ENCODE results near the gene OR51B2.
"Not testable (repeated sequence)": the region's sequence is repeated elsewhere in the genome, so short reads cannot be mapped to it uniquely, and the experiment has no call there.

The OR51B2 gene, protein sequence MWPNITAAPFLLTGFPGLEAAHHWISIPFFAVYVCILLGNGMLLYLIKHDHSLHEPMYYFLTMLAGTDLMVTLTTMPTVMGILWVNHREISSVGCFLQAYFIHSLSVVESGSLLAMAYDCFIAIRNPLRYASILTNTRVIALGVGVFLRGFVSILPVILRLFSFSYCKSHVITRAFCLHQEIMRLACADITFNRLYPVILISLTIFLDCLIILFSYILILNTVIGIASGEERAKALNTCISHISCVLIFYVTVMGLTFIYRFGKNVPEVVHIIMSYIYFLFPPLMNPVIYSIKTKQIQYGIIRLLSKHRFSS

GRCh38 chr11:5324197-5324596 is at the start of gene OR51B2:
Gene OR51B2 (minus strand): TSS chr11:5324297. CDS start chr11:5324297, 0 bp downstream.
- TF ChIP-seq ZNF274 (IDR thresholded peaks at IDR 0.05; ENCODE audit: low read depth, low read length) = no peak
- H3K4me3 ChIP-seq (ENCODE audit: low read length) = no peak within 1 kb of the TSS

- no peak overlapping the region for H3K4me3 ChIP-seq (ENCODE audit: low read length)
- TF ChIP-seq ZNF274 (IDR thresholded peaks at IDR 0.05; ENCODE audit: low read depth, low read length) = no peak
Observed at GRCh38 chr11:5369789-5370188, 45.7 kb upstream of the OR51B2 start.

GRCh38 chr11:5368502-5369043 is 44.5 kb upstream of the OR51B2 start:
- TF ChIP-seq ZNF274 (IDR thresholded peaks at IDR 0.05; ENCODE audit: low read depth, low read length) = no peak
- H3K4me3 ChIP-seq (ENCODE audit: low read length) = no peak overlapping the region

GRCh38 chr11:5367448-5368074 is 43.5 kb upstream of the OR51B2 start:
- H3K4me3 ChIP-seq (ENCODE audit: low read length) = no peak overlapping the region
- no peak for TF ChIP-seq ZNF274 (IDR thresholded peaks at IDR 0.05; ENCODE audit: low read depth, low read length)

GRCh38 chr11:5366856-5367255 is 42.8 kb upstream of the OR51B2 start:
- no peak overlapping the region for H3K4me3 ChIP-seq (ENCODE audit: low read length)
- no peak for TF ChIP-seq ZNF274 (IDR thresholded peaks at IDR 0.05; ENCODE audit: low read depth, low read length)

- not testable (repeated sequence) for H3K4me3 ChIP-seq (ENCODE audit: low read length)
Observed at GRCh38 chr11:5366365-5366764, 42.3 kb upstream of the OR51B2 start.

- no peak for TF ChIP-seq ZNF274 (IDR thresholded peaks at IDR 0.05; ENCODE audit: low read depth, low read length)
- H3K4me3 ChIP-seq (ENCODE audit: low read length) = no peak overlapping the region
Observed at GRCh38 chr11:5364214-5364613, 40.1 kb upstream of the OR51B2 start.

DNA sequence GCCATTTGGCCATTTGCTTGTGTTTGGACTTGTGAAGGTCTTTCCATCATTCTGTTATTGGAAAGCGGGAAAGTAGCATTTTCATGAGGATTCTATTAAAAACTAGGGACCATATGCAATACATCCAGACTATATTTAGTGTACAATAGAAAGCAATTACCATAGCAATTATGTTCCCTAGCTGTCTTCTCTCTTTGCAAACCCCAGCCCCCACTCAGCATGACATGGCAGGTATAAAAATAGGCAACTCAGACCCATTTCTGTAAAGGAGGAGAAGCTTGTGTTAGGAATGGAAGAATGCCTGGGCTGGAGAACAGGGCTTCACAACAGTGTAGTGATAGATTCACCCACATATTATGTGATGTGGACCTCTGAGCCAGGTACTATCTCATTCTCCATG is 39.6 kb upstream of the OR51B2 start:
- TF ChIP-seq ZNF274 (IDR thresholded peaks at IDR 0.05; ENCODE audit: low read depth, low read length) = no peak
- no peak overlapping the region for H3K4me3 ChIP-seq (ENCODE audit: low read length)

GRCh38 chr11:5362017-5362625 is 38.0 kb upstream of the OR51B2 start:
- no peak for TF ChIP-seq ZNF274 (IDR thresholded peaks at IDR 0.05; ENCODE audit: low read depth, low read length)
- H3K4me3 ChIP-seq (ENCODE audit: low read length) = no peak overlapping the region

GRCh38 chr11:5356031-5356430 is 31.9 kb upstream of the OR51B2 start:
- not testable (repeated sequence) for H3K4me3 ChIP-seq (ENCODE audit: low read length)

GRCh38 chr11:5351208-5351607 is 27.1 kb upstream of the OR51B2 start, which contains the start of gene OR51B6:
Gene OR51B6 (plus strand): TSS chr11:5351508. CDS start chr11:5351508, 0 bp downstream.
- no peak within 1 kb of the TSS for H3K4me3 ChIP-seq (ENCODE audit: low read length)
- TF ChIP-seq ZNF274 (IDR thresholded peaks at IDR 0.05; ENCODE audit: low read depth, low read length) = no peak

GRCh38 chr11:5349550-5349949 is 25.5 kb upstream of the OR51B2 start:
- no peak overlapping the region for H3K4me3 ChIP-seq (ENCODE audit: low read length)
- no peak for TF ChIP-seq ZNF274 (IDR thresholded peaks at IDR 0.05; ENCODE audit: low read depth, low read length)

GRCh38 chr11:5348551-5349194 is 24.6 kb upstream of the OR51B2 start:
- TF ChIP-seq ZNF274 (IDR thresholded peaks at IDR 0.05; ENCODE audit: low read depth, low read length) = no peak
- no peak overlapping the region for H3K4me3 ChIP-seq (ENCODE audit: low read length)

GRCh38 chr11:5345831-5346230 is 21.7 kb upstream of the OR51B2 start:
- no peak overlapping the region for H3K4me3 ChIP-seq (ENCODE audit: low read length)
- TF ChIP-seq ZNF274 (IDR thresholded peaks at IDR 0.05; ENCODE audit: low read depth, low read length) = no peak
